GM21717 (cell line): ENCODE measurements around the gene TSPEAR.
"Not testable (repeated sequence)": the region's sequence is repeated elsewhere in the genome, so short reads cannot be mapped to it uniquely, and the experiment has no call there.

Experiments
- ATAC-seq: cut with Tn5 transposase; IDR thresholded peaks from one replicate; pipeline ENCODE4 v1.9.1; 2021; ENCODE audit warnings: mild to moderate bottlenecking, moderate library complexity; ENCODE audit not compliant: unreplicated experiment

Gene TSPEAR

DNA sequence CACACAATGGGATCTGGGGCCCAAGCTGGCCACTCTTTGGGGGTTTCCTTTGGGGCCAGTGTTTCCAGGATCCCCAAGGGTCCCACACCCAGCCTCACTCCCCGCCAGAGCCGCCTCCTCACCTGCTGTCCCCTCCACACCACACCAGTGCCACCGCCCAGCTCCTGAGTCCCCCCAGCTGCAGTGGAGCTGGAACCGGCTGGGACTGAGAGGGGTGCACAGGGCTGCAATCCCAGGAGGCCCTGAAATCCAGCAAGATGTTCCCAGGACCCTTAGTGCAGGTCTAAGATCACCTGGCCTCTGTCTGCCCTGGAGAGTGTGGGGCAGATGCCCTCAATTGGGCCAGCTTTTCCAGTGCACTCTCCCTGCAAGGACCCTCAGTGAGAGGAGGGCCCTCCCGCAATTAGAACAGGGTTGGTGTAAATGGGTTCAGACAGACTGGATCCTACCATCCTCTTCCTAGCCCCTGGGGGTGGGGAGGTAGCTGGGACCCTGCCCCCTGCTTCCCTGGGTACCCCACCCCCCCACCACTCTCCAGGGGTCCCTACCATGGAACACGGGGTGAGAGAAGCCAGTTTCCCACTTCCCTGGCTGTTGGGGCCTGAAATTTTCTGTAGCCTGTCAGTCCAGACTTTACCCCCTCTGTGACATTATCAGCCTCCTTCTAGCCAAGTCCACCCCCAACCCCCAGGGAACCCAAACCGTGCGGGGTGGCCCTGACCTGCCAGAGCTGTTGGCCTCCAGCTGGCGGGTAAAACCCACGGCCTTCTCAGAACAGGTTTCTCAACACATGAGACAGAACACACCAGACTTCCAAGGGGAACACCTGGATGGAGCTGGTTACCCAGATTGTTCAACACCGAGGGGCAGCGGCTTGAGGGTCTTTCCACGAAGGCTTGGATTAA is 7.4 kb downstream of the TSPEAR start:
- ATAC-seq, result no peak

DNA sequence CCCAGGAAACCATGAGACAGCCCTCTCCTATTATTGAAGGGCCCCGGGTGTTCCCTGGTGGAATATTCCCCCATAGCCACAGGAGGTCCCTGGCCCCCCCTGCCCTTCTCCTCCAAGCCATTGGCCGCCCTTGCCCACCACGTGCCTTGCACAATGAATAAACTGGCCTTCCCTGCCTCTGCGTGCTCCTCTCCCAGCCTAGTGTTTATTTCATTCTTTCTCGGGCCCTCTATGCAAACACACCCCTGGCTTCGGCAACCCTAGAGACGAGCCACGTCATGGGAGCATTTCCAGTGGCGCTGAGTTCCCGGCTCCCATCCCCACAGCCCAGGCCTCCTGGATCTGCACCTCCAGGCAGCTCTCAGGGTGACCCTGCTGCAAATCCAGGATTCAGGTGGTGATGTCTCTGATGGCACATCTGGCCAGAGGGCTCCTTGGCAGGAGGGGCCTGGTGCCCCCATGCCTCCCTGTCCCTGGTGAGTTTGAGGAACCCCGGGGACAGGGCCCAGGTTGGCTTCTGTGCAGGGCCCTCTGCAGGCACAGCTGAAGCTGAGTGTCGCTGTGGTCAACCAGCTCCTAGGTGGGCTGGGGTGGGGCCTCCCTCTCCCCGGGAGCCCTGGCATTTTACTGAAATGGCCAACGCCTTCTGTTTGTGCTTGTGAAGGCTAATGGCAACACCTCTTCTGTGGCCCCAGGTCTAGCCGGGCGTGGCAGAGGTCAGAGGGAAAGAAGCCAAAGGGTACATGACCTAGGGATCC is 8.2 kb downstream of the TSPEAR start:
- no peak for ATAC-seq

DNA sequence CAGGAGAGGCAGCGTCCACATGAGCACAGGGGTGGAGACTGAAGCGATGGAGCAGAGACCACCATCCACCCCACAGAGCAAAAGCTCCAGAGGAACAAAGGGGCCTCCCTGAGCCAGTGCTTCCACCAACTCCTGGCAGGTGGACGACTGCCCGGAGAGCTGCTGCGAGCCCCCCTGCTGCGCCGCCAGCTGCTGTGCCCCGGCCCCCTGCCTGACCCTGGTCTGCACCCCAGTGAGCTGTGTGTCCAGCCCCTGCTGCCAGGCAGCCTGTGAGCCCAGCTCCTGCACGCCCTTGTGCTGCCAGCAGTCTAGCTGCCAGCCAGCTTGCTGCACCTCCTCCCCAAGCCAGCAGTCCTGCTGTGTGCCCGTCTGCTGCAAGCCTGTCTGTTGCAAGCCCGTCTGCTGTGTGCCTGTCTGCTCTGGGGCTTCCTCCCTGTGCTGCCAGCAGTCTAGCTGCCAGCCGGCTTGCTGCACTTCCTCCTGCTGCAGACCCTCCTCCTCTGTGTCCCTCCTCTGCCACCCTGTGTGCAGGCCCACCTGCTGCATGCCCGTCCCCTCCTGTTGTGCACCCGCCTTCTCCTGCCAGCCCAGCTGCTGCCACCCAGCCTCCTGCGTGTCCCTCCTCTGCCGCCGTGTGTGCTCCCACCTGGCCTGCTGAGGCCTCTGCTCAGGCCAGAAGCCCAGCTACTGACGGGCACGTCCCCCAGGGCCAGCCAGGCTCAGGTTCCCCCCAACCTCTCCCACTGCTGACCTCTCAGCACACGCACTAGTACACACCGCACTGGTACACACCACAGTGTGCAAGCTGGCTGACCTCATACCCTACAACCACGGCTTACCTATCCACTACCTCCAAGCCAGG is 9.0 kb downstream of the TSPEAR start:
- no peak for ATAC-seq

DNA sequence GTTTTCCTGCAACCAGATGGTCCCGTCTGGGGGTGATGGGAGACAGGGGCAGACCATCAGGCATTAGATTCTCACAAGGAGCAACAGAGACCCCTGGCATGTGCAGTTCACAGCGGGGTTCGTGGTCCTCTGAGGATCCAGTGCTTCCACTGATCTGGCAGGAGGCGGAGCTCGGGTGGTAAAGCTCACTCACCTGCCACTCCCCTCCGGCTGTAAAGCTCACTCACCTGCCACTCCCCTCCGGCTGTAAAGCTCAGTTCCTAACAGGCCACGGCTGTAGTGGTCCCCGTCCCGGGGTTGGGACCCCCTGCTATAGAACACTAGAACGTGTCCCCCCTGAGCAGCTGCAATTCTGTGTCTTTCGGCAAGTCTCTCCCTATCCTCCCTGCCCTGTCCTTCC is 9.8 kb downstream of the TSPEAR start:
- no peak for ATAC-seq

DNA sequence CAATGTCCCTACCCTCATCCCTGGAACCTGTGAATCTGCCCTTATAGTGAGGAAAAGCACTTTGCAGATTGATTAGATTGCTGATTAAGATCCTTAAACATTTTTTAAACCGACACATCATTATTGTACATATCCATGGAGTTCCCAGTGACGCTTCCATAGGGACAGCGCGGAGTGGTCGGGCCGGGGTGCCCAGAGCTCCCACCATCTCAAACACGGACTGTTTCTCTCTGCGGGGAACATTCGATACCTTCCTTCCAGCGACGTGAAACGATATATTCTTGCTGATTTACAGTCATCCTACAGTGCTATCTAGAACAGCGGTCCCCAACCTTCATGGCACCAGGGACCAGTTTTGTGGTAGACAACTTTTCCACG is 10.4 kb downstream of the TSPEAR start:
- no peak for ATAC-seq

DNA sequence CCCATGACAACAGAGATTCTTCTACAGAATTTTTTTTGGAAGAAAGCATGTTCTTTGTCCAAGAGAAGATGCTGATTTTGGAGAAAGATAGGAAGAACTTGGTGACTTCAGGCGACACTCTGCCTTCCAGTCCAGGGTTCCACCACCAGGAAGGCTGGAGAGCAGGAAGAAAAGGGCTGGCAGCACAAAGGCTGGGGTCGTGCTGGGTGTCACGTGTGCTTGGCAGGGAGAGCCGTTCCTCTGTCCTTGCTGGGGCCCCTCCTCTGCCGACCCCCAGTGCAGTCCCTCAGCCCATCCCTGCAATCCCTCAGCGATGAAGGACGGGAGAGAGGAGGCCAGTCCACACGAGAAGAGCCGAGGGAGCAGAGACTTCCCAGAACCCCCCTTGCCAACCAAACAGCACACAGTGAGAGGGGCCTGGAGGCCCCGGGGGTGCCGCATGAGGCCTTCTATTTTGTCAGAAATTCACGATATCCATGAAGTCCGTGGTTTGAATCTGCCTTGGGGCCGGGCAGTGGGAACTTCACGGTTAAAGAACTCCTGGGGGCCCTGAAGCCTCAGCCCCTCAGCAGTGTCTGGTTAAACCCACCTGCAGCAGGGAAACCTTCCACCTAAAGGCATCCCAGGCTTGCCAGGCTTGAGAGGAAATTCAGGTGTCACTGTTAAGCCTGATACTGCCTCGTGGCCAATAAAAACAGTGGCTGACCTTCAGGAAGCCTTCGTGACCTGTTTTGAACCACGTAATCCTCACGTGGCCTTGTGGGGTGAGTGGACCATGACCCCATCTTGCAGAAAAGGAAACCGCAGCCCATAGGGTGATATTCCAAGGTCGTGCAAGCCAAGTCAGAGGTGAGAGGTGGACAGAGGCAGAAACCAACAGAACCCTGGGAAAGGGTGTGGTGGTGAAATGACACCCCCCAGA is 11.0 kb downstream of the TSPEAR start:
- ATAC-seq, result no peak

DNA sequence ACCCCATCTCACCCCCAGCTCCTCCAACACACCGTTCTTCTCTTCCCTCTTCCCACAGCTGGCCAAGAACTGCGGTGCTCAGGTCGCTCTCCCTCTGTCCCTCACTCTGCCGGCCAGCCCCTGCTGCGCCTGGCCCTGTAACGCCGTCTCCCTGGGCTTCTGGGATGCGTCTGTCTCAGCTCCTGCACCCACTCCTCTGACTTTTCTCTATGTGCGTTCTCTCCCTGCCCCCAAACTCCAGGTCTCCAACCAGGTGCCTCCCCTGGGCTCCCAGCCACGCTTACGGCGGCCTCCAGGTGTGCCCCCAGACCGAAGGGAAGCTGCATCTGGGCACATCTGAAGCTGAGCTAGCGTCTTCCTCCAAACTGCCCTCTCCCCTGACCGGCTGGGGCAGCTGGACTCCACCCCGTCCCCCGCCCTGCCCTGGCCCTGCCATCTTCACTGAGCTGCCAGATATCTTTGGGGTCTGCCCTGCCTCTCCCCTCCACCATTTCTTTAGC is 11.8 kb downstream of the TSPEAR start:
- ATAC-seq, result no peak

DNA sequence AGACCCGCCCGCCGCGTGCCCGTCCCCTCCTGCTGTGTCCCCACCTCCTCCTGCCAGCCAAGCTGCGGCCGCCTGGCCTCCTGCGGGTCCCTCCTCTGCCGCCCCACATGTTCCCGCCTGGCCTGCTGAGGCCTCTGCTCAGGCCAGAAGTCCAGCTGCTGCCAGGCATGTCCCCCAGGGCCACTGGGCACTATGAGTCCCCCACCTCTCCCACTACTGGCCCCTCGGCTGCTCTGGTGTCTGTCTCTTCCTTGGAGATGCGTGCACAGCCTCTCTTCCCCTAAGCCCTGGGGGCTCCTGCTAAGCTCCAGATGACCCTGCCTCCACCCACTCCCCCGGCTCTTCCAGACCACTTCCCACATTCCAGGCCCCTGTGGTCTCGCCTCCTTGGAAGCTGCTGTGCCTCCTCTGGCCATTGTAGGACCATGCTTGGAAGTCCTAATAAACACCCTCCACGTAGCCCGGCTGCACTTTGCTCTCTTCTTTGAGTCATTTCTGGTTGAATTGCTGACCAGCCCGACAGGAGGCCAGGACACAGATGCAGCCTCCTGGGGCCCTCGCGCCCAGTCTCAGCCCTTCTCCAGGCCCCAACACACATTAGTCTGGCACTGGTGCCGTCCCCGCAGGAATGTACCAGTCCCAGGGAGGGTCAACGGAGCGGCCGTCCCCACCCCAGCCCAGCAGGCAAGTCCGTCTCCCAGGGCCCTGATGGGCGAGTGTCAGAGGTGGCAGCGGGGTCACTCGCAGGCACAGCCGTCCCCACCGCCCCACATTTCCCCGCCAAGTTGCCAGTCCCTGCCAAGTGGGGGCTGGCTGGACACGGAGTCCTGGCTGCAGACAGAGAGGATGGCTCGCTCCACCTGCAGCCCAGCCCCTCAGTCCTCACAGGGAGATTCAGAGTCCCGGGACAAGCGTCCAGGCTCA is 13.3 kb downstream of the TSPEAR start:
- ATAC-seq, result no peak

DNA sequence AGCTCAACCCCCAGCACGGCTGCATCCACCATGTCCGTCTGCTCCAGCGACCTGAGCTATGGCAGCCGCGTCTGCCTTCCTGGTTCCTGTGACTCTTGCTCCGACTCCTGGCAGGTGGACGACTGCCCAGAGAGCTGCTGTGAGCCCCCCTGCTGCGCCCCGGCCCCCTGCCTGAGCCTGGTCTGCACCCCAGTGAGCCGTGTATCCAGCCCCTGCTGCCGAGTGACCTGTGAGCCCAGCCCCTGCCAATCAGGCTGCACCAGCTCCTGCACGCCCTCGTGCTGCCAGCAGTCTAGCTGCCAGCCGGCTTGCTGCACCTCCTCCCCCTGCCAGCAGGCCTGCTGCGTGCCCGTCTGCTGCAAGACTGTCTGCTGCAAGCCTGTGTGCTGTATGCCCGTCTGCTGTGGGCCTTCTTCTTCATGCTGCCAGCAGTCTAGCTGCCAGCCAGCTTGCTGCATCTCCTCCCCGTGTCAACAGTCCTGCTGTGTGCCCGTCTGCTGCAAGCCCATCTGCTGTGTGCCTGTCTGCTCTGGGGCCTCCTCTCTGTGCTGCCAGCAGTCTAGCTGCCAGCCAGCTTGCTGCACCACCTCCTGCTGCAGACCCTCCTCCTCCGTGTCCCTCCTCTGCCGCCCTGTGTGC is 14.1 kb downstream of the TSPEAR start, which contains the start of gene KRTAP10-12:
TSS of gene KRTAP10-12 (plus strand) at position 1 of the 639 bp plus-strand sequence. CDS start at position 31, 30 bp downstream.
- ATAC-seq, result not testable (repeated sequence)

DNA sequence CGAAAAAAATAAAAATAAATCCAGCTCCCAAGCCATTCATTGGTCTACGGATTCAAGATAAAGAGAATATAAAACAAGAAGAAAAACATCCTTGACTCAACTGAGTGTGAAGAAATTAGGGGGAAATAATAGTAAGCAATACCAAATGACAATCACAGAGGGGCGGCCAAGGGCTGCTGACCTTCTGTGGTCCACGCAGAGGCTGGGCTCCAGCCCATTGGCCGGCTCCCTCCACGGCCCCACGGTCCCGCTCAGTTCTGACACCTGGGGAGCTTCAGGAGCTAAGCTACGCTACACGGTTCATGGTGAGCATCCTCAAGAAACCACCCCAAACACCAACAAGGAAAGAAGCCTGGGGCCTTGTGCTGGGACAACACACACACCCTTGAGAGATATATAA is 14.8 kb downstream of the TSPEAR start:
- ATAC-seq, result no peak

DNA sequence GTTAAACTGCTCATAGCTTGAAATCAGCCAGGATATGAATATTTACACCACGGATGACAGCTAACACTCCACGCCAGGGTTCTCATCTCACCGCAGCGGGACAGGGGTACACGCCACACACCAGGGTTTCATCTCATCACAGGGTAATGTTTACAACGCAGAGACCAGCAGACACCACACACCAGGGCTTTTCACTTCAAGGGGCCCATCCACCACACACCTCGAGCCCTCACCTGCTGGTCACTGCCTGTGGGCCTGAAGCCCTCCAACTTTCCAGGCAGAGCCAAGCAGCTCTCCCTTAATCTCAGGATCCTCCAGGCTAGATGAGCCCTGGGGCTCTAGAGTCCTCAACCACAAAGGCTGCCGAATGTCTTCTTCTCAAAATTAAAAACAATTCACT is 15.7 kb downstream of the TSPEAR start:
- no peak for ATAC-seq

DNA sequence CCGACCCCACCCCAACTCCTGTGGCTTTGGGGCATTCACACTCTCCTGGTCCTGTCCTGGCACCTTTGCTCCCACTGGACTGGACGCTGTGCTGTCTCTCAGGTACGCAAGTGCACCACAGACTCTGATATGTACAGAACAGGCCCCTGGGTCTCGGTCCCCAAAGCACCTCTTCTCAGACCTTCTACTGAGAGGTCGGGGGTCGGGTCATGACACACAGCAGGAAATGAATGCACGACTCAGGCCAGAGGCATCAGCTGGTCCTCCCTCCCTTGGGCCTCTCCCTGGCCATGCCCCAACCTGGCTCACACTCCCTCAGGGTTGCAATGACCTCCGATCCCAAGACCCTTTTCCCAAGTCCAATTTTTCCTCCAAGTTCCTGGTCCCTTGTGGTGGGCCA is 16.2 kb downstream of the TSPEAR start:
- no peak for ATAC-seq

DNA sequence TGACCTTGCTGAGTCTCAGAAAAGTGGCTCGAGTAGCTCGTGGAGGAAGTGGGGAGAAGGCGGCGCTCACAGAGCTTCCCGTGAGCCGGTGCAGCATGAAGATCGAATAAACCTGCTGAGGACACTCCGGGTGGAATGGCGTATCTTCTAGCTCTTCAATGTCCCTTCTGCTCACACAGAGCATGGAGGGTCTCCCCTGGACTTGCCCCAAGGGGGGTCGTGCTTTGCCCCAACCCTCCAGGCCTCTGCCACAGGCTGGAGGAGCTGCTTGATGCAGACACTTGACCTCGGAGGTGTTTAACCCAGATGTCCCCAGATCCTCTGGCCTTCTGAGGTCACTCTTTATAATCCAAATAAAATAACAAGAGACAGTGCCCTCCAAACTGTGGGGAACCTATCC is 16.6 kb downstream of the TSPEAR start:
- no peak for ATAC-seq

DNA sequence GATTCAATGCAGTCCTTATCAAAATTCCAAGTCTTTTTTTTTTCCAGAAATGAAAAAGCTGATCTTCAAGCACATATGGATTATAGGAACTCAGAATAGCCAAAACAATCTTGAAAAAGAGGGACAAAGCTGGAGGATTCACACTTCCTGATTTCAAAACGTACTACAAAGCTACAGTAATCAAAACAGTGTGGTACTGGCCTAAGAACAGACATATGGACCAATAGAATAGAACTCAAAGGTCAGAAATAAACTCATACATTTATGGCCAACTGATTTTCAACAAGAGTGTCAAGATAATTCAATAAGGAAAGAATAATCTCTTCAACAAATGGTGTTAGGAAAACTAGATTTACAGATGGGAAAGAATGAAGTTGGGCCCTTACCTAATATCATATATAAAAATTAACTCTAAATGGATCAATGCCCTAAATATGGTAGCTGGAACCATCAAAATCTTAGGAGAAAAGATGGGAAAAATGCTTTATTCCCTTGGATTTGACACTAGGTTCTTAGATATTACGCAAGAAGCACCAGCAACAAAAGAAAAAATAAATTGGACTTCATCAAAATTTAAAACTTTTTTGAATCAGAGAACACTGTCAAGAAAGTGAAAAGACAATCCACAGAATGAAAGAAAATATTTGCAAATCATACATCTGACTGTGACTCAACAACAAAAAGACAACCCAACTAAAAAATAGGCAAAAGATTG is 18.4 kb downstream of the TSPEAR start:
- ATAC-seq, result no peak

DNA sequence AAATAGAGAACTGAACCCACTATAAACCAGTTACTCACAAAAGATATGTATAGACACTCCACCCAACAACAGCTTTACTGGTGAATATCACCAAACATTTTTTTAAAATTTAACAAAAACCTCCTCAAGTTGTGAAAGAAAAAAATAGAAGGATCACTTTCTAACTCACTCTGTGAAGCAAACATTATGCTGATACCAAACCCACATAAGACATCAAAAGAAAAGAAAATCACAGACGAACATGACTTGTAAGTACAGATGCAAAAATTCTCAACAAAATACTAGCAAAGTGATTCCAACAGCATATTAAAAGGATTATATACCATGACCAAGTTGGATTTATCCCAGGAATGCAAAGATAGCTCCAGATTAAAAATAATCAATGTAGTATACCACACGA is 19.7 kb downstream of the TSPEAR start:
- no peak for ATAC-seq

DNA sequence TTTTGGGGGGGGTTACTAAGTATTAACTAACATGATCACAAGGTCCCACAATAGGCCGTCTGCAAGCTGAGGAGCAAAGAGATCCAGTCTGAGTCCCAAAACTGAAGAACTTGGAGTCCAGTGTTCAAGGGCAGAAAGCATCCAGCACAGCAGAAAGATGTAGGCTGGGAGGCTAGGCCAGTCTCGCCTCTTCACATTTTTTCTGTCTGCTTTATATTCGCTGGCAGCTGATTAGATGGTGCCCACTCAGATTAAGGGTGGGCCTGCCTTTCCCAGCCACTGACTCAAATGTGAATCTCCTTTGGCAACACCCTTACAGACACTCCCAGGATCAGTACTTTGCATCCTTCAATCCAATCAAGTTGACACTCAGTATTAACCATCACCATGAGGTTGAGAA is 21.6 kb downstream of the TSPEAR start:
- ATAC-seq, result not testable (repeated sequence)

DNA sequence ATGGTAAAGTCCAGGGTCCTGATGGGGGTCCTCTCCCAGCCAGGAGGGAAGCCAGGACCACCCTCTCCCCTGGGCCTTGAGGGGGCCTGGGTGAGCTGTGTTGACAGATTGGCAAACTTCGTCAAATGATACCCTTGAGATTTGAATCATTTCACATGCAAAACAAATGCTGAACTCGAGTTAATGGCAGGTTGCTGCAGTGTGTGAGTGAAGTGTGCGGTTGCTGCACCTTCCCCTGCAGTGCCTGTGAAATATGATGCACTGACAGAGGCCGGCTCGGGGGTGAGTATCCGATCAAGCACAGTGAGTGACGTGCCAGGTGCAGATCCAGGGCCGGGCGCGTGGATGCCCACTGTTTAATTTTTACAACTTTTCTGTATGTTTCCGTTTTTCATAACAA is 23.7 kb downstream of the TSPEAR start:
- ATAC-seq, result no peak
